Glomerular visceral epithelial cell (primary cell): ENCODE measurements around the gene PRRG4.
"Not testable (repeated sequence)": the region's sequence is repeated elsewhere in the genome, so short reads cannot be mapped to it uniquely, and the experiment has no call there.

Source experiments
- DNase-seq: peaks from one replicate; pipeline ENCODE4 v3.0.0-alpha.2; 2016; ENCODE audit errors: extremely low spot score

PRRG4 gene

GRCh38 chr11:32830796-32831195, 1.1 kb downstream of the PRRG4 start:
- DNase-seq, result no peak

- DNase-seq, result no peak
These were observed 1.5 kb downstream of the PRRG4 start for GRCh38 chr11:32831221-32831620.

GRCh38 chr11:32833921-32834320, 4.2 kb downstream of the PRRG4 start:
- no peak for DNase-seq

- no peak for DNase-seq
These were observed 7.2 kb downstream of the PRRG4 start for GRCh38 chr11:32836946-32837345.

- DNase-seq, result no peak
These were observed 9.0 kb downstream of the PRRG4 start for GRCh38 chr11:32838505-32839274.

- DNase-seq, result no peak
These were observed 9.6 kb downstream of the PRRG4 start for GRCh38 chr11:32839308-32839707.

GRCh38 chr11:32840587-32840986, 10.9 kb downstream of the PRRG4 start:
- no peak for DNase-seq

- no peak for DNase-seq
These were observed 13.8 kb downstream of the PRRG4 start for GRCh38 chr11:32843544-32843943.

- no peak for DNase-seq
These were observed 17.8 kb downstream of the PRRG4 start for GRCh38 chr11:32847511-32847910.

- no peak for DNase-seq
These were observed 20.0 kb downstream of the PRRG4 start for GRCh38 chr11:32849761-32850160.

- no peak for DNase-seq
These were observed 21.5 kb downstream of the PRRG4 start for GRCh38 chr11:32851251-32851650.

- no peak for DNase-seq
These were observed 22.5 kb downstream of the PRRG4 start for GRCh38 chr11:32852207-32852606.

GRCh38 chr11:32855601-32856000, 25.9 kb downstream of the PRRG4 start:
- DNase-seq, result no peak

- no peak for DNase-seq
These were observed 29.0 kb downstream of the PRRG4 start for GRCh38 chr11:32858731-32859130.

- DNase-seq, result no peak
These were observed 32.3 kb downstream of the PRRG4 start for GRCh38 chr11:32861850-32862577.

- DNase-seq, result no peak
These were observed 34.8 kb downstream of the PRRG4 start for GRCh38 chr11:32864555-32864954.

- not testable (repeated sequence) for DNase-seq
These were observed 39.0 kb downstream of the PRRG4 start for GRCh38 chr11:32868752-32869151.

GRCh38 chr11:32870676-32871075, 40.9 kb downstream of the PRRG4 start:
- no peak for DNase-seq

GRCh38 chr11:32874132-32874531, 44.4 kb downstream of the PRRG4 start:
- no peak for DNase-seq

GRCh38 chr11:32881286-32881685, 51.6 kb downstream of the PRRG4 start:
- no peak for DNase-seq

GRCh38 chr11:32883421-32883820, 53.7 kb downstream of the PRRG4 start:
- no peak for DNase-seq

- no peak for DNase-seq
These were observed 54.3 kb downstream of the PRRG4 start for GRCh38 chr11:32884023-32884422.

- no peak for DNase-seq
These were observed 55.1 kb downstream of the PRRG4 start for GRCh38 chr11:32884770-32885384.
